Hepatocyte (in vitro differentiated cells): Measurements from ENCODE around the gene TIGD1.

Source experiments
- CTCF ChIP-seq: fragments of 200-600 bp; sonication (generic); IDR thresholded peaks from 2 replicates; pipeline ENCODE4 v1.5.1; 2016; ENCODE audit warnings: antibody characterized with exemption, mild to moderate bottlenecking; ENCODE audit not compliant: poor library complexity
- EZH2phosphoT487 ChIP-seq: fragments of 200-600 bp; sonication (generic); IDR thresholded peaks from one replicate; pipeline ENCODE4 v1.6.1; 2018; ENCODE audit warnings: antibody characterized with exemption, mild to moderate bottlenecking, low read depth, moderate library complexity; ENCODE audit not compliant: unreplicated experiment, severe bottlenecking

GRCh38 chr2:232524771-232525170 lies 25.6 kb downstream of the TIGD1 start:
- TF ChIP-seq CTCF (no peak), EZH2phosphoT487 (no peak)
